AG09309 (cell line): ENCODE data around the gene ATP1A2.

Source experiments
- DNase-seq: peaks from one replicate; pipeline ENCODE4 v3.0.0-alpha.2; 2010; ENCODE audit warnings: low read depth
- H3K4me3 ChIP-seq: 2 replicates; pipeline ENCODE4 v1.5.1; 2011; ENCODE audit warnings: mild to moderate bottlenecking, low read depth, low read length, moderate library complexity; ENCODE audit not compliant: control insufficient read depth
- CTCF ChIP-seq: IDR thresholded peaks from 2 replicates; pipeline ENCODE4 v1.5.1; 2011; ENCODE audit warnings: mild to moderate bottlenecking, low read depth, low read length, inconsistent platforms; ENCODE audit not compliant: insufficient read depth, control insufficient read depth; ENCODE audit errors: missing control alignments

The ATP1A2 gene

GRCh38 chr1:160151303-160151702, 35.7 kb downstream of the ATP1A2 start, which contains the start of gene ATP1A4:
Gene ATP1A4, plus strand, starts transcription at chr1:160151603. Its CDS starts 438 bp downstream, at chr1:160152041.
- TF ChIP-seq CTCF: no peak
- H3K4me3 ChIP-seq: no peak within 1 kb of the TSS
- DNase-seq: no peak

- no peak for DNase-seq
- H3K4me3 ChIP-seq: no peak overlapping the region
- TF ChIP-seq CTCF: no peak
Measured at GRCh38 chr1:160154790-160155189, 39.2 kb downstream of the ATP1A2 start.

- no peak overlapping the region for H3K4me3 ChIP-seq
- no peak for TF ChIP-seq CTCF
- no peak for DNase-seq
Measured at GRCh38 chr1:160156361-160156760, 40.8 kb downstream of the ATP1A2 start.

GRCh38 chr1:160157174-160157573, 41.6 kb downstream of the ATP1A2 start:
- no peak for TF ChIP-seq CTCF
- no peak overlapping the region for H3K4me3 ChIP-seq
- DNase-seq: no peak

GRCh38 chr1:160158031-160158430, 42.5 kb downstream of the ATP1A2 start:
- no peak overlapping the region for H3K4me3 ChIP-seq
- no peak for DNase-seq
- TF ChIP-seq CTCF: no peak

GRCh38 chr1:160158534-160158933, 43.0 kb downstream of the ATP1A2 start:
- TF ChIP-seq CTCF: no peak
- H3K4me3 ChIP-seq: no peak overlapping the region
- no peak for DNase-seq

GRCh38 chr1:160159846-160160245, 44.3 kb downstream of the ATP1A2 start:
- TF ChIP-seq CTCF: no peak
- no peak overlapping the region for H3K4me3 ChIP-seq
- DNase-seq: no peak
